Measurements from ENCODE around the gene ADPRM.

Gene ADPRM

GRCh38 chr17:10697092-10698081, at the start of gene ADPRM, which contains the start of gene SCO1:
Gene ADPRM (plus strand): TSS chr17:10697594. CDS start chr17:10704927, 7,333 bp downstream.
Gene SCO1 (minus strand): TSS chr17:10697533. CDS start chr17:10697507, 26 bp downstream.
- Histone ChIP-seq H3K4me3 (ENCODE audit: low read depth in 1 of 2, low read length in 2 of 2) (peak within 1 kb of the TSS; percentile 79 to 96), H3K9ac (ENCODE audit: low read depth in 1 of 2, low read length in 2 of 2) (peak within 1 kb of the TSS; percentile 92 to 95), H3K27ac (ENCODE audit: low read depth, low read length) (peak within 1 kb of the TSS; percentile 81), H3K27me3 (ENCODE audit: control insufficient read depth in 1 of 2, insufficient read depth in 2 of 2, low read length in 2 of 2) (no peaks in the 10 kb centered on the region), H3K9me3 (ENCODE audit: control insufficient read depth in 1 of 2, low read length in 2 of 2) (no peaks in the 10 kb centered on the region), H3K36me3 (ENCODE audit: control insufficient read depth in 1 of 2, insufficient read depth in 2 of 2, low read length in 2 of 2) (peaks cover 0 to 24% of the 10 kb centered on the region in 2 donors), H3K4me1 (ENCODE audit: control insufficient read depth in 1 of 2, insufficient read depth in 2 of 2, low read length in 2 of 2) (peaks cover 9 to 13% of the 10 kb centered on the region in 2 donors)

- no peak overlapping the region for H3K27ac ChIP-seq (ENCODE audit: low read depth, low read length)
- H3K4me3 ChIP-seq (ENCODE audit: low read depth in 1 of 2, low read length in 2 of 2): no peak overlapping the region
- no peak overlapping the region for H3K9ac ChIP-seq (ENCODE audit: low read depth in 1 of 2, low read length in 2 of 2)
- H3K36me3 ChIP-seq (ENCODE audit: control insufficient read depth in 1 of 2, insufficient read depth in 2 of 2, low read length in 2 of 2): peaks cover 0 to 2% of the 10 kb centered on the region in 2 donors
- H3K9me3 ChIP-seq (ENCODE audit: control insufficient read depth in 1 of 2, low read length in 2 of 2): no peaks in the 10 kb centered on the region
- H3K27me3 ChIP-seq (ENCODE audit: control insufficient read depth in 1 of 2, insufficient read depth in 2 of 2, low read length in 2 of 2): no peaks in the 10 kb centered on the region
- no peaks in the 10 kb centered on the region for H3K4me1 ChIP-seq (ENCODE audit: control insufficient read depth in 1 of 2, insufficient read depth in 2 of 2, low read length in 2 of 2)
Observed at GRCh38 chr17:10648381-10648780, 49.0 kb upstream of the ADPRM start.

- Histone ChIP-seq H3K4me1 (ENCODE audit: control insufficient read depth in 1 of 2, insufficient read depth in 2 of 2, low read length in 2 of 2) (no peaks in the 10 kb centered on the region), H3K9ac (ENCODE audit: low read depth in 1 of 2, low read length in 2 of 2) (no peak overlapping the region), H3K27ac (ENCODE audit: low read depth, low read length) (no peak overlapping the region), H3K27me3 (ENCODE audit: control insufficient read depth in 1 of 2, insufficient read depth in 2 of 2, low read length in 2 of 2) (no peaks in the 10 kb centered on the region), H3K4me3 (ENCODE audit: low read depth in 1 of 2, low read length in 2 of 2) (no peak overlapping the region), H3K36me3 (ENCODE audit: control insufficient read depth in 1 of 2, insufficient read depth in 2 of 2, low read length in 2 of 2) (peaks cover 0 to 2% of the 10 kb centered on the region in 2 donors), H3K9me3 (ENCODE audit: control insufficient read depth in 1 of 2, low read length in 2 of 2) (no peaks in the 10 kb centered on the region)
Observed at GRCh38 chr17:10648956-10649355, 48.4 kb upstream of the ADPRM start.

GRCh38 chr17:10649602-10650001, 47.8 kb upstream of the ADPRM start:
- Histone ChIP-seq H3K27me3 (ENCODE audit: control insufficient read depth in 1 of 2, insufficient read depth in 2 of 2, low read length in 2 of 2) (no peaks in the 10 kb centered on the region), H3K4me3 (ENCODE audit: low read depth in 1 of 2, low read length in 2 of 2) (no peak overlapping the region), H3K36me3 (ENCODE audit: control insufficient read depth in 1 of 2, insufficient read depth in 2 of 2, low read length in 2 of 2) (peaks cover 0 to 2% of the 10 kb centered on the region in 2 donors), H3K9ac (ENCODE audit: low read depth in 1 of 2, low read length in 2 of 2) (no peak overlapping the region), H3K9me3 (ENCODE audit: control insufficient read depth in 1 of 2, low read length in 2 of 2) (no peaks in the 10 kb centered on the region), H3K27ac (ENCODE audit: low read depth, low read length) (no peak overlapping the region), H3K4me1 (ENCODE audit: control insufficient read depth in 1 of 2, insufficient read depth in 2 of 2, low read length in 2 of 2) (no peaks in the 10 kb centered on the region)

- Histone ChIP-seq H3K4me1 (ENCODE audit: control insufficient read depth in 1 of 2, insufficient read depth in 2 of 2, low read length in 2 of 2) (no peaks in the 10 kb centered on the region), H3K27me3 (ENCODE audit: control insufficient read depth in 1 of 2, insufficient read depth in 2 of 2, low read length in 2 of 2) (no peaks in the 10 kb centered on the region), H3K9me3 (ENCODE audit: control insufficient read depth in 1 of 2, low read length in 2 of 2) (no peaks in the 10 kb centered on the region), H3K4me3 (ENCODE audit: low read depth in 1 of 2, low read length in 2 of 2) (no peak overlapping the region), H3K36me3 (ENCODE audit: control insufficient read depth in 1 of 2, insufficient read depth in 2 of 2, low read length in 2 of 2) (no peaks in the 10 kb centered on the region), H3K27ac (ENCODE audit: low read depth, low read length) (no peak overlapping the region), H3K9ac (ENCODE audit: low read depth in 1 of 2, low read length in 2 of 2) (no peak overlapping the region)
Observed at GRCh38 chr17:10651927-10652326, 45.5 kb upstream of the ADPRM start.

- Histone ChIP-seq H3K36me3 (ENCODE audit: control insufficient read depth in 1 of 2, insufficient read depth in 2 of 2, low read length in 2 of 2) (no peaks in the 10 kb centered on the region), H3K27ac (ENCODE audit: low read depth, low read length) (no peak overlapping the region), H3K4me3 (ENCODE audit: low read depth in 1 of 2, low read length in 2 of 2) (no peak overlapping the region)
Observed at GRCh38 chr17:10652984-10653659, 44.3 kb upstream of the ADPRM start.

GRCh38 chr17:10653987-10654386, 43.4 kb upstream of the ADPRM start:
- no peaks in the 10 kb centered on the region for H3K4me1 ChIP-seq (ENCODE audit: control insufficient read depth in 1 of 2, insufficient read depth in 2 of 2, low read length in 2 of 2)
- no peaks in the 10 kb centered on the region for H3K36me3 ChIP-seq (ENCODE audit: control insufficient read depth in 1 of 2, insufficient read depth in 2 of 2, low read length in 2 of 2)
- no peak overlapping the region for H3K27ac ChIP-seq (ENCODE audit: low read depth, low read length)
- H3K9ac ChIP-seq (ENCODE audit: low read depth in 1 of 2, low read length in 2 of 2): no peak overlapping the region
- no peak overlapping the region for H3K4me3 ChIP-seq (ENCODE audit: low read depth in 1 of 2, low read length in 2 of 2)
- no peaks in the 10 kb centered on the region for H3K27me3 ChIP-seq (ENCODE audit: control insufficient read depth in 1 of 2, insufficient read depth in 2 of 2, low read length in 2 of 2)
- no peaks in the 10 kb centered on the region for H3K9me3 ChIP-seq (ENCODE audit: control insufficient read depth in 1 of 2, low read length in 2 of 2)

More at GRCh38 chr17:10652984-10653659, 44.3 kb upstream of the ADPRM start:
- H3K9ac ChIP-seq (ENCODE audit: low read depth in 1 of 2, low read length in 2 of 2): no peak overlapping the region
- no peaks in the 10 kb centered on the region for H3K9me3 ChIP-seq (ENCODE audit: control insufficient read depth in 1 of 2, low read length in 2 of 2)
- no peaks in the 10 kb centered on the region for H3K4me1 ChIP-seq (ENCODE audit: control insufficient read depth in 1 of 2, insufficient read depth in 2 of 2, low read length in 2 of 2)
- H3K27me3 ChIP-seq (ENCODE audit: control insufficient read depth in 1 of 2, insufficient read depth in 2 of 2, low read length in 2 of 2): no peaks in the 10 kb centered on the region

GRCh38 chr17:10657148-10657547, 40.2 kb upstream of the ADPRM start, which contains the start of gene MYH3:
Gene MYH3 (minus strand): TSS chr17:10657309. CDS start chr17:10655064, 2,245 bp downstream.
- no peaks in the 10 kb centered on the region for H3K9me3 ChIP-seq (ENCODE audit: control insufficient read depth in 1 of 2, low read length in 2 of 2)
- H3K27ac ChIP-seq (ENCODE audit: low read depth, low read length): no peak within 1 kb of the TSS
- H3K27me3 ChIP-seq (ENCODE audit: control insufficient read depth in 1 of 2, insufficient read depth in 2 of 2, low read length in 2 of 2): no peaks in the 10 kb centered on the region
- no peaks in the 10 kb centered on the region for H3K4me1 ChIP-seq (ENCODE audit: control insufficient read depth in 1 of 2, insufficient read depth in 2 of 2, low read length in 2 of 2)
- no peak within 1 kb of the TSS for H3K9ac ChIP-seq (ENCODE audit: low read depth in 1 of 2, low read length in 2 of 2)
- peaks cover 0 to 3% of the 10 kb centered on the region in 2 donors for H3K36me3 ChIP-seq (ENCODE audit: control insufficient read depth in 1 of 2, insufficient read depth in 2 of 2, low read length in 2 of 2)
- H3K4me3 ChIP-seq (ENCODE audit: low read depth in 1 of 2, low read length in 2 of 2): no peak within 1 kb of the TSS

GRCh38 chr17:10657879-10658278, 39.5 kb upstream of the ADPRM start:
- H3K4me1 ChIP-seq (ENCODE audit: control insufficient read depth in 1 of 2, insufficient read depth in 2 of 2, low read length in 2 of 2): no peaks in the 10 kb centered on the region
- H3K27me3 ChIP-seq (ENCODE audit: control insufficient read depth in 1 of 2, insufficient read depth in 2 of 2, low read length in 2 of 2): no peaks in the 10 kb centered on the region
- peaks cover 0 to 3% of the 10 kb centered on the region in 2 donors for H3K36me3 ChIP-seq (ENCODE audit: control insufficient read depth in 1 of 2, insufficient read depth in 2 of 2, low read length in 2 of 2)
- no peak overlapping the region for H3K4me3 ChIP-seq (ENCODE audit: low read depth in 1 of 2, low read length in 2 of 2)
- no peaks in the 10 kb centered on the region for H3K9me3 ChIP-seq (ENCODE audit: control insufficient read depth in 1 of 2, low read length in 2 of 2)
- no peak overlapping the region for H3K27ac ChIP-seq (ENCODE audit: low read depth, low read length)
- no peak overlapping the region for H3K9ac ChIP-seq (ENCODE audit: low read depth in 1 of 2, low read length in 2 of 2)

- Histone ChIP-seq H3K4me3 (ENCODE audit: low read depth in 1 of 2, low read length in 2 of 2) (no peak overlapping the region), H3K9me3 (ENCODE audit: control insufficient read depth in 1 of 2, low read length in 2 of 2) (no peaks in the 10 kb centered on the region), H3K27me3 (ENCODE audit: control insufficient read depth in 1 of 2, insufficient read depth in 2 of 2, low read length in 2 of 2) (no peaks in the 10 kb centered on the region), H3K4me1 (ENCODE audit: control insufficient read depth in 1 of 2, insufficient read depth in 2 of 2, low read length in 2 of 2) (no peaks in the 10 kb centered on the region), H3K27ac (ENCODE audit: low read depth, low read length) (no peak overlapping the region), H3K36me3 (ENCODE audit: control insufficient read depth in 1 of 2, insufficient read depth in 2 of 2, low read length in 2 of 2) (peaks cover 0 to 3% of the 10 kb centered on the region in 2 donors), H3K9ac (ENCODE audit: low read depth in 1 of 2, low read length in 2 of 2) (no peak overlapping the region)
Observed at GRCh38 chr17:10661437-10661836, 36.0 kb upstream of the ADPRM start.

Data from duodenal mucosa (tissue), 2 donors.